Trophoblast cell (in vitro differentiated cells and primary cell): Measurements from ENCODE around the gene PCSK4.
"Not testable (repeated sequence)": the region's sequence is repeated elsewhere in the genome, so short reads cannot be mapped to it uniquely, and the experiment has no call there.

Source experiments
- DNase-seq, 2 donors: peaks; one replicate each; pipeline ENCODE4 v3.0.0-alpha.2; 2016
- H2AFZ ChIP-seq: 2 replicates; pipeline ENCODE4 v1.6.1; 2013; ENCODE audit warnings: low read length, moderate library complexity, mild to moderate bottlenecking; ENCODE audit not compliant: insufficient read depth, poor library complexity
- H2AK5ac ChIP-seq: 2 replicates; pipeline ENCODE4 v1.6.1; 2013; ENCODE audit warnings: mild to moderate bottlenecking, low read length
- H2BK120ac ChIP-seq: 2 replicates; pipeline ENCODE4 v1.6.1; 2013; ENCODE audit warnings: low read length, mild to moderate bottlenecking, moderate library complexity; ENCODE audit not compliant: insufficient read depth, poor library complexity
- H2BK12ac ChIP-seq: 2 replicates; pipeline ENCODE4 v1.6.1; 2013; ENCODE audit warnings: mild to moderate bottlenecking, low read length, moderate library complexity
- H2BK5ac ChIP-seq: 2 replicates; pipeline ENCODE4 v1.6.1; 2013; ENCODE audit warnings: low read length, low read depth, moderate library complexity, mild to moderate bottlenecking; ENCODE audit not compliant: poor library complexity
- H3K14ac ChIP-seq: 2 replicates; pipeline ENCODE4 v1.6.1; 2013; ENCODE audit warnings: mild to moderate bottlenecking, low read length
- H3K18ac ChIP-seq: 2 replicates; pipeline ENCODE4 v1.6.1; 2013; ENCODE audit warnings: mild to moderate bottlenecking, low read length
- H3K23ac ChIP-seq: 2 replicates; pipeline ENCODE4 v1.6.1; 2013; ENCODE audit warnings: low read length
- H3K27ac ChIP-seq: 2 replicates; pipeline ENCODE4 v1.5.1; 2013; ENCODE audit warnings: low read depth, mild to moderate bottlenecking, inconsistent platforms, low read length, moderate library complexity
- H3K27me3 ChIP-seq: 2 replicates; pipeline ENCODE4 v1.6.1; 2013; ENCODE audit warnings: inconsistent platforms, mild to moderate bottlenecking, low read length, moderate library complexity; ENCODE audit not compliant: insufficient read depth
- H3K36me3 ChIP-seq, 2 experiments: 1 replicate in 1 of 2; 2 replicates in 1 of 2; pipeline ENCODE4 v1.6.1; 2013; ENCODE audit warnings: low read length in 2 of 2, mild to moderate bottlenecking in 2 of 2, moderate library complexity in 1 of 2; ENCODE audit not compliant: insufficient read depth in 2 of 2, control insufficient read depth in 1 of 2
- H3K4ac ChIP-seq: 2 replicates; pipeline ENCODE4 v1.6.1; 2013; ENCODE audit warnings: low read depth, mild to moderate bottlenecking, low read length, moderate library complexity
- H3K4me1 ChIP-seq, 2 experiments: 1 replicate in 1 of 2; 2 replicates in 1 of 2; pipeline ENCODE4 v1.6.1; 2013; ENCODE audit warnings: low read length in 2 of 2, mild to moderate bottlenecking in 2 of 2, moderate library complexity in 1 of 2; ENCODE audit not compliant: insufficient read depth in 2 of 2, control insufficient read depth in 1 of 2
- H3K4me2 ChIP-seq: 2 replicates; pipeline ENCODE4 v1.6.1; 2013; ENCODE audit warnings: inconsistent platforms, mild to moderate bottlenecking, low read length, moderate library complexity
- H3K4me3 ChIP-seq: 2 replicates; pipeline ENCODE4 v1.5.1; 2013; ENCODE audit warnings: mild to moderate bottlenecking, low read depth, low read length, inconsistent platforms
- H3K79me1 ChIP-seq: one replicate; pipeline ENCODE4 v1.6.1; 2013; ENCODE audit warnings: low read length
- H3K79me2 ChIP-seq: 2 replicates; pipeline ENCODE4 v1.6.1; 2013; ENCODE audit warnings: low read length, mild to moderate bottlenecking; ENCODE audit not compliant: control insufficient read depth, insufficient read depth, poor library complexity
- H3K9ac ChIP-seq: 2 replicates; pipeline ENCODE4 v1.6.1; 2013; ENCODE audit warnings: mild to moderate bottlenecking, low read length
- H3K9me3 ChIP-seq: 2 replicates; pipeline ENCODE4 v1.6.1; 2013; ENCODE audit warnings: low read depth, mild to moderate bottlenecking, control low read depth, inconsistent platforms, low read length; ENCODE audit not compliant: insufficient read depth
- H4K12ac ChIP-seq: 2 replicates; pipeline ENCODE4 v1.6.1; 2013; ENCODE audit warnings: low read depth, mild to moderate bottlenecking, low read length, moderate library complexity
- H4K8ac ChIP-seq: 2 replicates; pipeline ENCODE4 v1.6.1; 2013; ENCODE audit warnings: low read depth, mild to moderate bottlenecking, low read length, moderate library complexity
- H4K91ac ChIP-seq: one replicate; pipeline ENCODE4 v1.6.1; 2013; ENCODE audit warnings: low read depth, mild to moderate bottlenecking, low read length, moderate library complexity
- WGBS: extraction: QIAGEN DNeasy Blood & Tissue Kit; methylation state at CpG from one replicate; pipeline ENCODE4 v1.1.7; 2013; ENCODE audit warnings: missing lambda C conversion rate; ENCODE audit not compliant: insufficient read length, insufficient coverage; ENCODE audit errors: extremely low coverage; 5-methylcytosine and 5-hydroxymethylcytosine counted together

The PCSK4 gene

DNA sequence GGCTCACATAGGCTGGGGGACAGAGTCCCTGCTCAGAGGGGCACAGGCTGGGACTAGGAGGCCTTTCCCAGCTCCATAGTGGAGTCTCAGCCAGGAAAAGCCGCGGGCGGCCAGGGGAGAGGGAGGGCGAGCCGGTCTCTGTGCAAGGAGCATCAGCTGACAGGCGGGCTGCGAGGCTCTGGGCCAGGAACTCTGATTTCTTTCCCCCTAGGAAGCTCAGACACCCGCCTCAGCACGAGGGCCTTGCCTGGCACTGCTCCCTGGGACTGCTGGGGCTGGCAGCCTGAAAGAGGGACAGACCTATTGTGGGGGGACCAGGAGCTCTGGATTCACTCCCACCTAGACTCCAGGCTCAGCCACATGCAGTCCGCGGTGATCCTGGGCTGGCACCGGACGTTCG, 31.5 kb upstream of the PCSK4 start:
- no peak overlapping the region for H3K4ac ChIP-seq
- no peak overlapping the region for H4K12ac ChIP-seq
- H3K27ac ChIP-seq, result no peak overlapping the region
- no peak overlapping the region for H3K9ac ChIP-seq
- no peak for DNase-seq
- H3K14ac ChIP-seq, result no peak overlapping the region
- no peaks in the 10 kb centered on the region for H3K79me2 ChIP-seq
- H3K18ac ChIP-seq, result no peak overlapping the region
- H2BK12ac ChIP-seq, result no peak overlapping the region
- H2AK5ac ChIP-seq, result no peak overlapping the region
- WGBS, result no CpG with 5 or more reads among the region's 14 CpGs
- no peak overlapping the region for H4K91ac ChIP-seq
- H3K4me3 ChIP-seq, result no peak overlapping the region
- no peak overlapping the region for H2BK5ac ChIP-seq
- no peaks in the 10 kb centered on the region for H3K4me1 ChIP-seq
- H3K9me3 ChIP-seq, result peaks cover 18% of the 10 kb centered on the region
- H3K23ac ChIP-seq, result no peak overlapping the region
- no peak overlapping the region for H3K4me2 ChIP-seq
- H3K79me1 ChIP-seq, result no peaks in the 10 kb centered on the region
- H4K8ac ChIP-seq, result no peak overlapping the region
- peaks cover 20% of the 10 kb centered on the region for H3K27me3 ChIP-seq
- H2BK120ac ChIP-seq, result no peak overlapping the region
- H3K36me3 ChIP-seq, result no peaks in the 10 kb centered on the region
- H2AFZ ChIP-seq, result no peak overlapping the region

DNA sequence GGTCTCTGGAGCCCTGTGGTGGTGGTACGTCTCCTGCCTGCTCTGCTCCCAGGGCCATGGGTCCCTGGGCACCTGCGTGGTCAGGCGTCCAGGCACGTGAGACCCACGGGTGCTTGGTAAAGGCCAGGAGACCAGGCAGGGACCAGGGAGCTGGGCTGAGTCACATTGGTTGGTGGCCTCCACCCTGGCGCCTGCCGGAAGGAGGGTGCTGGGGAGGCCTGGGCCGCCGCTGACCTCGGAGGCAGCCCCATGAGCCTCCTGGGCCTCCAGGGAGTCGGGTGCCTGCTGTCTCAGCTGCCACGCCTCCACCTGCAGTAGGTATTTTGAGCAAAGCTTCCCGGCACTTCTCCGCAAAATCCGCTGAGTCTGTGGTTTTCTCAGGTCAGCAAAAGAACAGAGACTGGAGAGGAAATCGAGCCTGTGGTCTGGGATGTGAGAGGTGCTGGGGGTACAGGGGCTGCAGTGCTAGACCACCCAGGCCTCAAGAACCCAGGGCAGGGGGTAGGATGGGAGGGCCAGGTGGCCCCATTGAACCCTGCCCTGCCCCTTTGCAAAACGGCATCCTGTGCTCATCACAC, 30.1 kb upstream of the PCSK4 start:
- Histone ChIP-seq H3K79me1 (no peaks in the 10 kb centered on the region), H3K18ac (no peak overlapping the region), H3K4me3 (no peak overlapping the region), H2BK12ac (no peak overlapping the region), H3K27ac (no peak overlapping the region), H4K12ac (no peak overlapping the region), H3K14ac (no peak overlapping the region), H3K23ac (no peak overlapping the region), H3K4me2 (no peak overlapping the region), H3K9me3 (peaks cover 19% of the 10 kb centered on the region), H4K8ac (no peak overlapping the region), H3K36me3 (no peaks in the 10 kb centered on the region), H3K79me2 (no peaks in the 10 kb centered on the region), H2BK5ac (no peak overlapping the region), H3K27me3 (peaks cover 20% of the 10 kb centered on the region), H4K91ac (no peak overlapping the region), H2AK5ac (no peak overlapping the region), H3K9ac (no peak overlapping the region), H2BK120ac (no peak overlapping the region), H3K4me1 (no peaks in the 10 kb centered on the region), H2AFZ (no peak overlapping the region), H3K4ac (no peak overlapping the region)
- no peak for DNase-seq
- no CpG with 5 or more reads among the region's 17 CpGs for WGBS

DNA sequence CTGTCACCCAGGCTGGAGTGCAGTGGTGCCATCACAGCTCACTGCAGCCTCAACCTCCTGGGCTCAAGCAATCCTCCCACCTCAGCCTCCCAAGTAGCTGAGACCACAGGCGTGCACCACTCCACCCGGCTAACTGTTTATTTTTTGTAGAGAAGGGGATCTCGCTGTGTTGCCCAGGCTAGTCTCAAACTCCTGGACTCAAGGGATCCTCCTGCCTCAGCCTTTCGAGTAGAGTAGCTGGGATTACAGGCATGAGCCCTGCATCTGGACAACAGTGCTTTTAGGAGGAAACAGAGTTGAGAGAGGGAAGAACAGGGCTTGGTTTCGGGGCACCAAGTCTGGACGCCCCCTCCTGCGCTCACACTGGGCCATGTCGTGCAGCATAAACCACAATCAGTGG, 29.7 kb upstream of the PCSK4 start:
- no CpG with 5 or more reads among the region's 8 CpGs for WGBS

DNA sequence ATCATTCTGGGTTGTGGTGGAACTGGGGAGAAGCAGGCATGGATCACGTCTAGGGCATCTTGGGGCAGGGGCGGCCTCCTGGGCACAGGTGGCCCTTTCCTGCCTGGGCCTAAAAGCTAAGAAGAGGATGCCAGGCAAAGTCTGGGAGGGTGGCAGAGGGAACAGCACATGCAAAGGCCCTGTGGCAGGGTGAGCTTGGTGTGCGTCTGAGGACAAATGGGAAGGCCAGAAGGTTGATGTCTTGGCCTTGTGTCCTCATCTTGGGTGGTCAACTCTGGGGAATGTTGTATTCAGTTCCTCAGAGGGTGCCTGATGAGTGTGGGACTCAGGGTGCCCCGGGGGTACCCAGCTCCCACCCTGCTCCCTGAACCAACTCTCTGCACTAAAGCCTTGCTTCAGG, 28.3 kb upstream of the PCSK4 start:
- Histone ChIP-seq H3K79me2 (no peaks in the 10 kb centered on the region), H4K8ac (no peak overlapping the region), H4K91ac (no peak overlapping the region), H3K4ac (no peak overlapping the region), H3K18ac (no peak overlapping the region), H3K27me3 (peaks cover 7% of the 10 kb centered on the region), H2AK5ac (no peak overlapping the region), H3K4me1 (peaks cover 0 to 2% of the 10 kb centered on the region in 2 experiments), H3K4me2 (no peak overlapping the region), H3K79me1 (peaks cover 2% of the 10 kb centered on the region), H3K9ac (no peak overlapping the region), H3K14ac (no peak overlapping the region), H3K23ac (no peak overlapping the region), H3K9me3 (peaks cover 15% of the 10 kb centered on the region), H2AFZ (no peak overlapping the region), H2BK12ac (no peak overlapping the region), H2BK5ac (no peak overlapping the region), H3K27ac (no peak overlapping the region), H4K12ac (no peak overlapping the region), H3K36me3 (no peaks in the 10 kb centered on the region), H2BK120ac (no peak overlapping the region), H3K4me3 (peak overlapping the region; percentile 54)
- DNase-seq, result no peak
- no CpG with 5 or more reads among the region's 4 CpGs for WGBS

More for the DNA sequence above, 29.7 kb upstream of the PCSK4 start:
- DNase-seq, H3K4me1 ChIP-seq, H3K18ac ChIP-seq, H2BK12ac ChIP-seq, H2AK5ac ChIP-seq, H4K12ac ChIP-seq, H2BK5ac ChIP-seq, H3K79me2 ChIP-seq, H3K36me3 ChIP-seq, H3K4me3 ChIP-seq, H3K4ac ChIP-seq, H3K14ac ChIP-seq, H4K8ac ChIP-seq, H4K91ac ChIP-seq, H3K9ac ChIP-seq, H3K23ac ChIP-seq, H2BK120ac ChIP-seq, H2AFZ ChIP-seq, H3K4me2 ChIP-seq, H3K27ac ChIP-seq, H3K79me1 ChIP-seq: not testable (repeated sequence)
- peaks cover 18% of the 10 kb centered on the region for H3K9me3 ChIP-seq
- peaks cover 19% of the 10 kb centered on the region for H3K27me3 ChIP-seq
